ENCODE measurements around the gene FGGY. TPM values are rescaled to one million over a fixed set of nuclear protein-coding genes. Genes with fewer than 3 reads are reported as not detected.

The FGGY gene
- total and polyA plus RNA-seq, 2 donors (not counting 1 experiment from before 2014, with no cell fraction given) = 6.1 to 38.5 TPM

DNA sequence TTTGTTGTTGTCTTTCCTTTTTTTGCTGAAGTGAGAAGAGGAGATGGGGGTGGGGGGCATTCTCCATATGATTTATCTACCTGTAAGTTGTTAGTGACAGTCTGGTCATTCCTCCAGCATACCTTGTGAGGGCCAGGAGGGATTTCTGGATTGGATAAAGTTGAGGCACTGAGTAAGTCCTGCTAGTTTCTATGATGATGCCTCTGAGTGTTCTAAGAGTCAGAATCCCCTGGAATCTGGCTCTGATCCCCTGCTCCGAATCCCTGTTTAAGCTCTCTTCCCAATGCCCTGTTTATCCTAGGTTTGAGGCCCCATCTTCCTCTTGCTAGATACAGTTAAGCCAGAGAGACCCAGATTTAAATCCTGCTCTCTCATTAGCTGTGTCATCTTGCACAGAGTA is 434.7 kb downstream of the FGGY start:
- no peak for DNase-seq
- no peaks in the 10 kb centered on the region for H3K27me3 Mint-ChIP-seq
- Histone ChIP-seq H3K9ac (ENCODE audit: low read length) (no peak overlapping the region), H3K27ac (ENCODE audit: low read length in 2 of 2) (no peak overlapping the region), H3K79me2 (ENCODE audit: control insufficient read depth, insufficient read depth, low read length) (no peaks in the 10 kb centered on the region), H3K36me3 (replicated peaks in 1 of 2; ENCODE audit: control extremely low read depth in 1 of 2, control insufficient read depth in 1 of 2, extremely low read depth in 1 of 2, insufficient read depth in 2 of 2, low read length in 1 of 2) (no peaks in the 10 kb centered on the region), H4K20me1 (ENCODE audit: control insufficient read depth, insufficient read depth, low read length, poor library complexity, severe bottlenecking) (no peaks in the 10 kb centered on the region), H3K4me1 (ENCODE audit: control insufficient read depth in 2 of 2, insufficient read depth in 2 of 2, low read length in 2 of 2) (no peaks in the 10 kb centered on the region), H3K4me2 (replicated peaks; ENCODE audit: low read depth, low read length, poor library complexity, severe bottlenecking) (no peak overlapping the region), H3K9me3 (ENCODE audit: control extremely low read depth in 1 of 3, control insufficient read depth in 2 of 3, insufficient read depth in 1 of 3, low read length in 2 of 3) (peaks cover 0 to 2% (median under 1%) of the 10 kb centered on the region in 3 donors), H3K4me3 (ENCODE audit: control extremely low read depth in 1 of 5, extremely low read depth in 1 of 5, insufficient read depth in 1 of 5, low read depth in 2 of 5, low read length in 4 of 5) (no peak overlapping the region), H2AFZ (ENCODE audit: insufficient read depth, low read depth, low read length, poor library complexity, severe bottlenecking) (no peak overlapping the region), H3K27me3 (replicated peaks in 1 of 4; ENCODE audit: control extremely low read depth in 1 of 4, control insufficient read depth in 3 of 4, insufficient read depth in 4 of 4, low read length in 3 of 4) (no peaks in the 10 kb centered on the region)
- POLR2A ChIA-PET = no interaction called here
- no peak overlapping the region for H3K4me3 Mint-ChIP-seq
- intact Hi-C loops (cut with micrococcal nuclease) = no loop called here
- TF ChIP-seq, protein P1, sequence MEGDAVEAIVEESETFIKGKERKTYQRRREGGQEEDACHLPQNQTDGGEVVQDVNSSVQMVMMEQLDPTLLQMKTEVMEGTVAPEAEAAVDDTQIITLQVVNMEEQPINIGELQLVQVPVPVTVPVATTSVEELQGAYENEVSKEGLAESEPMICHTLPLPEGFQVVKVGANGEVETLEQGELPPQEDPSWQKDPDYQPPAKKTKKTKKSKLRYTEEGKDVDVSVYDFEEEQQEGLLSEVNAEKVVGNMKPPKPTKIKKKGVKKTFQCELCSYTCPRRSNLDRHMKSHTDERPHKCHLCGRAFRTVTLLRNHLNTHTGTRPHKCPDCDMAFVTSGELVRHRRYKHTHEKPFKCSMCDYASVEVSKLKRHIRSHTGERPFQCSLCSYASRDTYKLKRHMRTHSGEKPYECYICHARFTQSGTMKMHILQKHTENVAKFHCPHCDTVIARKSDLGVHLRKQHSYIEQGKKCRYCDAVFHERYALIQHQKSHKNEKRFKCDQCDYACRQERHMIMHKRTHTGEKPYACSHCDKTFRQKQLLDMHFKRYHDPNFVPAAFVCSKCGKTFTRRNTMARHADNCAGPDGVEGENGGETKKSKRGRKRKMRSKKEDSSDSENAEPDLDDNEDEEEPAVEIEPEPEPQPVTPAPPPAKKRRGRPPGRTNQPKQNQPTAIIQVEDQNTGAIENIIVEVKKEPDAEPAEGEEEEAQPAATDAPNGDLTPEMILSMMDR (IDR thresholded peaks at IDR 0.05) = no peak
- no peak for TF ChIP-seq EZH2 (IDR thresholded peaks at IDR 0.05; ENCODE audit: borderline replicate concordance, insufficient read depth, low read depth, low read length, poor library complexity, severe bottlenecking)
- 100% methylated on average over 1 of the region's 1 CpG for WGBS (ENCODE audit: insufficient coverage)
- H3K9me3 Mint-ChIP-seq (ENCODE audit: insufficient read depth) = peaks cover 6% of the 10 kb centered on the region
- CTCF ChIA-PET = interaction anchor here (1.2 kb wide), 1 partner anchor 20 kb away, joined by 3 read pairs; no protein-coding TSS in a partner anchor
- no peaks in the 10 kb centered on the region for H3K4me1 Mint-ChIP-seq
- ATAC-seq (ENCODE audit: low read depth) = no peak
- no peak overlapping the region for H3K27ac Mint-ChIP-seq

DNA sequence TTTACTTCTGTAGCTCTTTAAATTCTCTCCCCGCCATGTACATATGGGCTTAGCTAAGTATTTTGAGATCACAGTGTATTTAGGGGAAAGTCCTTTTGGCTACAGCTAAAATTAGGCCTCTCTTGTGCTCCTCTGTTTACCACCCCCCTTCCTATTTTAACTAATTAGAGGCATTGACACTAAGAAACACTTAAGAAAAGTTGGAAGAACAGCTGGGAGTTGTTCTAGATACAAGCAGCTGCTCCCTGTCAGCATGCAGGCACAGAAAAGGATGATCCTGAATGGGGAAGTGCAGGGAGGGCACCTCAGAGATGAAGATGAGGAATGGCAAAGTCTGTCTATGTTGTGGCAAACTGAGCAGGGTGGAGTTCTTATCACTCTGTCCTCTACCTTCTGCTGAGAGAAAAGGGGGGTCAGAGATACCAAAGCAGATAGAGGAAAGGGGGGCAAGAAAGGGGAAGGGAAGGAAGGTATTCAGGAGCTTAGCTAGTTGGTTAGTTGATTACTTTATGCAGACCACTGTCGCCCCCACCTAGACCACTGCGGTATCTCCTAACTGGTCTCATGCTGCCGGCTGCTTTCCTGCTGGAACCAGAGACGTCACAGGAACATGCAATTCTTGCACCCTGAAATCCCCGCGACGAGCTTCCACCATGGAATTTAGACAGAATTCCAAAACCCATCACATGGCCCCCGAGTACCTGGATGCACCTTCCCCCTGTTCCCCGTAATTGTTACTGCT is 435.5 kb downstream of the FGGY start:
- TF ChIP-seq, protein P1 (IDR thresholded peaks at IDR 0.05) = no peak
- TF ChIP-seq EZH2 (IDR thresholded peaks at IDR 0.05; ENCODE audit: borderline replicate concordance, insufficient read depth, low read depth, low read length, poor library complexity, severe bottlenecking) = no peak
- no peak for DNase-seq
- ATAC-seq (ENCODE audit: low read depth) = no peak
- ChIA-PET CTCF (interaction anchor here (0.6 to 1.2 kb wide), 3 partner anchors 20 to 212 kb away, joined by 3 read pairs; no protein-coding TSS in a partner anchor), POLR2A (no interaction called here)
- no peak overlapping the region for H3K9ac ChIP-seq (ENCODE audit: low read length)
- intact Hi-C loops (cut with micrococcal nuclease) = no loop called here
- no peak overlapping the region for H3K4me3 ChIP-seq (ENCODE audit: control extremely low read depth in 1 of 5, extremely low read depth in 1 of 5, insufficient read depth in 1 of 5, low read depth in 2 of 5, low read length in 4 of 5)
- 100% methylated on average over 9 of the region's 10 CpGs for WGBS (ENCODE audit: insufficient coverage)
- H3K27ac ChIP-seq (ENCODE audit: low read length in 2 of 2) = no peak overlapping the region
- peaks cover 0 to 9% (median 2%) of the 10 kb centered on the region in 3 donors for H3K9me3 ChIP-seq (ENCODE audit: control extremely low read depth in 1 of 3, control insufficient read depth in 2 of 3, insufficient read depth in 1 of 3, low read length in 2 of 3)
- Mint-ChIP-seq H3K27ac (no peak overlapping the region), H3K9me3 (ENCODE audit: insufficient read depth) (peaks cover 6% of the 10 kb centered on the region), H3K4me1 (no peaks in the 10 kb centered on the region), H3K27me3 (no peaks in the 10 kb centered on the region), H3K4me3 (no peak overlapping the region)
- H2AFZ ChIP-seq (ENCODE audit: insufficient read depth, low read depth, low read length, poor library complexity, severe bottlenecking) = no peak overlapping the region
- H3K4me2 ChIP-seq (replicated peaks; ENCODE audit: low read depth, low read length, poor library complexity, severe bottlenecking) = no peak overlapping the region
- H3K4me1 ChIP-seq (ENCODE audit: control insufficient read depth in 2 of 2, insufficient read depth in 2 of 2, low read length in 2 of 2) = no peaks in the 10 kb centered on the region
- no peaks in the 10 kb centered on the region for H3K79me2 ChIP-seq (ENCODE audit: control insufficient read depth, insufficient read depth, low read length)
- H3K27me3 ChIP-seq (replicated peaks in 1 of 4; ENCODE audit: control extremely low read depth in 1 of 4, control insufficient read depth in 3 of 4, insufficient read depth in 4 of 4, low read length in 3 of 4) = no peaks in the 10 kb centered on the region
- no peaks in the 10 kb centered on the region for H4K20me1 ChIP-seq (ENCODE audit: control insufficient read depth, insufficient read depth, low read length, poor library complexity, severe bottlenecking)
- H3K36me3 ChIP-seq (replicated peaks in 1 of 2; ENCODE audit: control extremely low read depth in 1 of 2, control insufficient read depth in 1 of 2, extremely low read depth in 1 of 2, insufficient read depth in 2 of 2, low read length in 1 of 2) = no peaks in the 10 kb centered on the region
